K562 (cell line): Measurements from ENCODE around the gene SLC13A4. TPM values are rescaled to one million over a fixed set of nuclear protein-coding genes. Genes with fewer than 3 reads are reported as not detected.
A peak's percentile ranks its signal among the peaks of the same experiment; 100 is the strongest.

Experiments used
- E2F3 ChIP-seq: fragments of 250-450 bp; sonication (Bioruptor Pico); IDR thresholded peaks from 2 replicates; pipeline ENCODE4 v1.4.0; 2020; ENCODE audit warnings: mild to moderate bottlenecking
- EGR1 ChIP-seq: fragments of 450-650 bp; conservative IDR thresholded peaks from 2 replicates; pipeline ENCODE4 v1.6.1; 2017; ENCODE audit warnings: mild to moderate bottlenecking
- ELF4 ChIP-seq: fragments of 450-650 bp; formaldehyde crosslinking; IDR thresholded peaks from 2 replicates; pipeline ENCODE4 v1.4.0; 2022; ENCODE audit warnings: missing genetic modification characterization
- TAF15 ChIP-seq: fragments of 200-400 bp; formaldehyde crosslinking; IDR thresholded peaks from 2 replicates; pipeline ENCODE4 v1.6.1; 2017; ENCODE audit warnings: mild to moderate bottlenecking, low read depth, low read length, moderate library complexity
- TARDBP ChIP-seq: fragments of 450-650 bp; IDR thresholded peaks from 2 replicates; pipeline ENCODE4 v1.6.1; 2016
- U2AF2 ChIP-seq: fragments of 200-400 bp; formaldehyde crosslinking; optimal IDR thresholded peaks from 2 replicates; pipeline ENCODE3; 2017; ENCODE audit warnings: low read depth, mild to moderate bottlenecking, low read length
- YY1 ChIP-seq, 3 experiments: IDR thresholded peaks; 2 replicates each; pipeline ENCODE4 v1.6.1; 2011; ENCODE audit warnings: low read length in 2 of 3, mild to moderate bottlenecking in 2 of 3, moderate library complexity in 2 of 3, borderline replicate concordance in 1 of 3, control low read depth in 1 of 3, low read depth in 1 of 3; ENCODE audit not compliant: insufficient read depth in 3 of 3, insufficient replicate concordance in 2 of 3, control insufficient read depth in 1 of 3, insufficient read length in 1 of 3; ENCODE audit errors: extremely low read depth in 1 of 3
- ZEB2 ChIP-seq: fragments of 450-650 bp; IDR thresholded peaks from 2 replicates; pipeline ENCODE4 v1.6.1; 2016
- ZNF175 ChIP-seq: fragments of 200-800 bp; sonication (Bioruptor generic); IDR thresholded peaks from 2 replicates; pipeline ENCODE4 v1.6.1; 2016; ENCODE audit warnings: low read depth, mild to moderate bottlenecking, missing genetic modification characterization, missing compliant biosample characterization
- ZNF384 ChIP-seq: IDR thresholded peaks from 2 replicates; pipeline ENCODE4 v1.6.1; 2012; ENCODE audit warnings: low read depth, low read length, improper control_type of control experiment
- polyA plus RNA-seq, 8 experiments: library from polyadenylated mRNA; depleted of rRNA in 4 of 8; stranded (reverse) in 5 of 8; unstranded in 3 of 8; fragments of >200 nt; fragmentation: Nextera tagmentation in 2 of 8; fragmentation: Illumina TruSeq in 1 of 8; extraction: Ambion mirVana in 2 of 8; extraction: Trizol in 1 of 8; gene quantifications; 2 replicates each; pipeline versions ENCODE4 v1.2.1 to v1.2.3, GENCODE V29; 2011 to 2014; ENCODE audit warnings: inconsistent platforms in 1 of 8, missing spikeins in 1 of 8
- total RNA-seq, 7 experiments: library from RNA; depleted of rRNA in 6 of 7; stranded (reverse); fragments of >200 nt in 6 of 7; fragmentation: Illumina TruSeq in 2 of 7; extraction: Trizol in 2 of 7; gene quantifications; 2 replicates each; pipeline versions ENCODE4 v1.2.1 to v1.2.3, GENCODE V29; 2011 to 2021; ENCODE audit warnings: low replicate concordance in 1 of 7
- TF ChIP-seq, protein P1 (sequence below): sonication (generic); formaldehyde crosslinking; IDR thresholded peaks from 2 replicates; pipeline ENCODE4 v1.9.0; 2022; ENCODE audit warnings: mild to moderate bottlenecking, missing genetic modification reagents
- TF ChIP-seq, protein P2 (sequence below): fragments of 450-650 bp; IDR thresholded peaks from 2 replicates; pipeline ENCODE4 v1.6.1; 2016; ENCODE audit warnings: missing biosample characterization, missing genetic modification characterization
- TF ChIP-seq, protein P3 (sequence below): fragments of 450-650 bp; formaldehyde crosslinking; IDR thresholded peaks from 2 replicates; pipeline ENCODE4 v1.4.0; 2020; ENCODE audit warnings: mild to moderate bottlenecking, mixed read lengths
- TF ChIP-seq, protein P4 (sequence below): fragments of 200-600 bp; sonication (generic); IDR thresholded peaks from one replicate; pipeline ENCODE4 v1.6.1; 2012; ENCODE audit warnings: mild to moderate bottlenecking, low read depth, low read length, inconsistent platforms

SLC13A4 gene
- total and polyA plus RNA-seq, 9 of the 15 experiments (the other 6 are each of a cell fraction or from before 2014, with no cell fraction given): 0.11 to 1.0 (median 0.36) TPM

DNA sequence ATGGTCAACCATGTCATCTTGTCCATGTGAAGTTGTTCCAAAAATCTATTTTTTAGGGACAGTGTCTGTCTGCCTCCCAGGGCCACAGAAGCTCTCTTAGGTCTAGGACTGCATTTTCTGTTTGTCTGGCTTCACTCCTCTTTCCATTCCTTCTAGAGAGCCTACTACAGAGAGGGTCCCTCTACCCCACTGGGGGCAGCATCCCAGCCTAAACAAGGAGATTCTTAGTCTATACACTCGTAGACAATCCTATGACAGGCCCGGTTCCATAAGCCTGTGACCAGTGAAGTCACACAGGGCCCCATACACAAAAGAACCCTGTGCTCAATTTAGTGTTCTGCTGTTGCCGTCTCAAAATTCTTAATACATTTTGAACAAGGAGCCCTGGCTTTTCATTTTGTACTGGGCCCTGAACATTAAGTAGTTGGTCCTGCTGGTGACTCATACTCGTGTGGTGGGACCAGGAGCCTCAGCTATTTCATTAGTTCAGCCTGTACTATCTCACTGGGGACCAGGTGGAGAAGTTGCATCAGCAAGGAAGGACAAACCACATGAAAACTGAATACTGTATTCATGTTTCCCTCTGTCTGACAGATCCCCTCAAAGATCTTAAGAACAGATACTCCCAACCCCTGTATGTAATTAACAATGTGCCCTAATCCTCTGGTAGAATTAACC lies 44.1 kb upstream of the SLC13A4 start (continued):
- TF ChIP-seq E2F3 (CRISPR knock-in tag) (no peak), TAF15 (no peak), ZEB2 (no peak), ELF4 (CRISPR knock-in tag) (no peak), ZNF175 (CRISPR knock-in tag) (peak; percentile 82), EGR1 (no peak), U2AF2 (no peak), YY1 (IDR thresholded peaks at IDR 0.05; ENCODE audit: borderline replicate concordance in 1 of 3, control insufficient read depth in 1 of 3, extremely low read depth in 1 of 3, insufficient read depth in 3 of 3, insufficient read length in 1 of 3, insufficient replicate concordance in 2 of 3, low read depth in 1 of 3, low read length in 2 of 3) (no peak), TARDBP (no peak), ZNF384 (no peak)
- TF ChIP-seq, protein P1, sequence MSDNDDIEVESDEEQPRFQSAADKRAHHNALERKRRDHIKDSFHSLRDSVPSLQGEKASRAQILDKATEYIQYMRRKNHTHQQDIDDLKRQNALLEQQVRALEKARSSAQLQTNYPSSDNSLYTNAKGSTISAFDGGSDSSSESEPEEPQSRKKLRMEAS (CRISPR knock-in tag): no peak
- TF ChIP-seq, protein P2, sequence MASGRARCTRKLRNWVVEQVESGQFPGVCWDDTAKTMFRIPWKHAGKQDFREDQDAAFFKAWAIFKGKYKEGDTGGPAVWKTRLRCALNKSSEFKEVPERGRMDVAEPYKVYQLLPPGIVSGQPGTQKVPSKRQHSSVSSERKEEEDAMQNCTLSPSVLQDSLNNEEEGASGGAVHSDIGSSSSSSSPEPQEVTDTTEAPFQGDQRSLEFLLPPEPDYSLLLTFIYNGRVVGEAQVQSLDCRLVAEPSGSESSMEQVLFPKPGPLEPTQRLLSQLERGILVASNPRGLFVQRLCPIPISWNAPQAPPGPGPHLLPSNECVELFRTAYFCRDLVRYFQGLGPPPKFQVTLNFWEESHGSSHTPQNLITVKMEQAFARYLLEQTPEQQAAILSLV (tag): no peak
- TF ChIP-seq, protein P3, sequence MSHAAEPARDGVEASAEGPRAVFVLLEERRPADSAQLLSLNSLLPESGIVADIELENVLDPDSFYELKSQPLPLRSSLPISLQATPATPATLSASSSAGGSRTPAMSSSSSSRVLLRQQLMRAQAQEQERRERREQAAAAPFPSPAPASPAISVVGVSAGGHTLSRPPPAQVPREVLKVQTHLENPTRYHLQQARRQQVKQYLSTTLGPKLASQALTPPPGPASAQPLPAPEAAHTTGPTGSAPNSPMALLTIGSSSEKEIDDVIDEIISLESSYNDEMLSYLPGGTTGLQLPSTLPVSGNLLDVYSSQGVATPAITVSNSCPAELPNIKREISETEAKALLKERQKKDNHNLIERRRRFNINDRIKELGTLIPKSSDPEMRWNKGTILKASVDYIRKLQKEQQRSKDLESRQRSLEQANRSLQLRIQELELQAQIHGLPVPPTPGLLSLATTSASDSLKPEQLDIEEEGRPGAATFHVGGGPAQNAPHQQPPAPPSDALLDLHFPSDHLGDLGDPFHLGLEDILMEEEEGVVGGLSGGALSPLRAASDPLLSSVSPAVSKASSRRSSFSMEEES (CRISPR knock-in tag): no peak
- TF ChIP-seq, protein P4, sequence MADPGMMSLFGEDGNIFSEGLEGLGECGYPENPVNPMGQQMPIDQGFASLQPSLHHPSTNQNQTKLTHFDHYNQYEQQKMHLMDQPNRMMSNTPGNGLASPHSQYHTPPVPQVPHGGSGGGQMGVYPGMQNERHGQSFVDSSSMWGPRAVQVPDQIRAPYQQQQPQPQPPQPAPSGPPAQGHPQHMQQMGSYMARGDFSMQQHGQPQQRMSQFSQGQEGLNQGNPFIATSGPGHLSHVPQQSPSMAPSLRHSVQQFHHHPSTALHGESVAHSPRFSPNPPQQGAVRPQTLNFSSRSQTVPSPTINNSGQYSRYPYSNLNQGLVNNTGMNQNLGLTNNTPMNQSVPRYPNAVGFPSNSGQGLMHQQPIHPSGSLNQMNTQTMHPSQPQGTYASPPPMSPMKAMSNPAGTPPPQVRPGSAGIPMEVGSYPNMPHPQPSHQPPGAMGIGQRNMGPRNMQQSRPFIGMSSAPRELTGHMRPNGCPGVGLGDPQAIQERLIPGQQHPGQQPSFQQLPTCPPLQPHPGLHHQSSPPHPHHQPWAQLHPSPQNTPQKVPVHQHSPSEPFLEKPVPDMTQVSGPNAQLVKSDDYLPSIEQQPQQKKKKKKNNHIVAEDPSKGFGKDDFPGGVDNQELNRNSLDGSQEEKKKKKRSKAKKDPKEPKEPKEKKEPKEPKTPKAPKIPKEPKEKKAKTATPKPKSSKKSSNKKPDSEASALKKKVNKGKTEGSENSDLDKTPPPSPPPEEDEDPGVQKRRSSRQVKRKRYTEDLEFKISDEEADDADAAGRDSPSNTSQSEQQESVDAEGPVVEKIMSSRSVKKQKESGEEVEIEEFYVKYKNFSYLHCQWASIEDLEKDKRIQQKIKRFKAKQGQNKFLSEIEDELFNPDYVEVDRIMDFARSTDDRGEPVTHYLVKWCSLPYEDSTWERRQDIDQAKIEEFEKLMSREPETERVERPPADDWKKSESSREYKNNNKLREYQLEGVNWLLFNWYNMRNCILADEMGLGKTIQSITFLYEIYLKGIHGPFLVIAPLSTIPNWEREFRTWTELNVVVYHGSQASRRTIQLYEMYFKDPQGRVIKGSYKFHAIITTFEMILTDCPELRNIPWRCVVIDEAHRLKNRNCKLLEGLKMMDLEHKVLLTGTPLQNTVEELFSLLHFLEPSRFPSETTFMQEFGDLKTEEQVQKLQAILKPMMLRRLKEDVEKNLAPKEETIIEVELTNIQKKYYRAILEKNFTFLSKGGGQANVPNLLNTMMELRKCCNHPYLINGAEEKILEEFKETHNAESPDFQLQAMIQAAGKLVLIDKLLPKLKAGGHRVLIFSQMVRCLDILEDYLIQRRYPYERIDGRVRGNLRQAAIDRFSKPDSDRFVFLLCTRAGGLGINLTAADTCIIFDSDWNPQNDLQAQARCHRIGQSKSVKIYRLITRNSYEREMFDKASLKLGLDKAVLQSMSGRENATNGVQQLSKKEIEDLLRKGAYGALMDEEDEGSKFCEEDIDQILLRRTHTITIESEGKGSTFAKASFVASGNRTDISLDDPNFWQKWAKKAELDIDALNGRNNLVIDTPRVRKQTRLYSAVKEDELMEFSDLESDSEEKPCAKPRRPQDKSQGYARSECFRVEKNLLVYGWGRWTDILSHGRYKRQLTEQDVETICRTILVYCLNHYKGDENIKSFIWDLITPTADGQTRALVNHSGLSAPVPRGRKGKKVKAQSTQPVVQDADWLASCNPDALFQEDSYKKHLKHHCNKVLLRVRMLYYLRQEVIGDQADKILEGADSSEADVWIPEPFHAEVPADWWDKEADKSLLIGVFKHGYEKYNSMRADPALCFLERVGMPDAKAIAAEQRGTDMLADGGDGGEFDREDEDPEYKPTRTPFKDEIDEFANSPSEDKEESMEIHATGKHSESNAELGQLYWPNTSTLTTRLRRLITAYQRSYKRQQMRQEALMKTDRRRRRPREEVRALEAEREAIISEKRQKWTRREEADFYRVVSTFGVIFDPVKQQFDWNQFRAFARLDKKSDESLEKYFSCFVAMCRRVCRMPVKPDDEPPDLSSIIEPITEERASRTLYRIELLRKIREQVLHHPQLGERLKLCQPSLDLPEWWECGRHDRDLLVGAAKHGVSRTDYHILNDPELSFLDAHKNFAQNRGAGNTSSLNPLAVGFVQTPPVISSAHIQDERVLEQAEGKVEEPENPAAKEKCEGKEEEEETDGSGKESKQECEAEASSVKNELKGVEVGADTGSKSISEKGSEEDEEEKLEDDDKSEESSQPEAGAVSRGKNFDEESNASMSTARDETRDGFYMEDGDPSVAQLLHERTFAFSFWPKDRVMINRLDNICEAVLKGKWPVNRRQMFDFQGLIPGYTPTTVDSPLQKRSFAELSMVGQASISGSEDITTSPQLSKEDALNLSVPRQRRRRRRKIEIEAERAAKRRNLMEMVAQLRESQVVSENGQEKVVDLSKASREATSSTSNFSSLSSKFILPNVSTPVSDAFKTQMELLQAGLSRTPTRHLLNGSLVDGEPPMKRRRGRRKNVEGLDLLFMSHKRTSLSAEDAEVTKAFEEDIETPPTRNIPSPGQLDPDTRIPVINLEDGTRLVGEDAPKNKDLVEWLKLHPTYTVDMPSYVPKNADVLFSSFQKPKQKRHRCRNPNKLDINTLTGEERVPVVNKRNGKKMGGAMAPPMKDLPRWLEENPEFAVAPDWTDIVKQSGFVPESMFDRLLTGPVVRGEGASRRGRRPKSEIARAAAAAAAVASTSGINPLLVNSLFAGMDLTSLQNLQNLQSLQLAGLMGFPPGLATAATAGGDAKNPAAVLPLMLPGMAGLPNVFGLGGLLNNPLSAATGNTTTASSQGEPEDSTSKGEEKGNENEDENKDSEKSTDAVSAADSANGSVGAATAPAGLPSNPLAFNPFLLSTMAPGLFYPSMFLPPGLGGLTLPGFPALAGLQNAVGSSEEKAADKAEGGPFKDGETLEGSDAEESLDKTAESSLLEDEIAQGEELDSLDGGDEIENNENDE: no peak
